HUES64 (cell line): ENCODE data around the gene SH3PXD2A.

Experiments
- H3K27ac ChIP-seq: 2 replicates; pipeline ENCODE4 v1.7.0; 2013; ENCODE audit warnings: low read depth, low read length, inconsistent platforms
- H3K27me3 ChIP-seq: 2 replicates; pipeline ENCODE4 v1.6.1; 2013; ENCODE audit warnings: mild to moderate bottlenecking, low read length; ENCODE audit not compliant: insufficient read depth
- H3K36me3 ChIP-seq: 2 replicates; pipeline ENCODE4 v1.6.1; 2013; ENCODE audit warnings: mild to moderate bottlenecking, low read length; ENCODE audit not compliant: insufficient read depth
- H3K4me1 ChIP-seq: 2 replicates; pipeline ENCODE4 v1.6.1; 2013; ENCODE audit warnings: mild to moderate bottlenecking, low read length, moderate library complexity; ENCODE audit not compliant: insufficient read depth
- H3K4me3 ChIP-seq: 2 replicates; pipeline ENCODE4 v1.5.1; 2013; ENCODE audit warnings: mild to moderate bottlenecking, low read length, moderate library complexity
- H3K9ac ChIP-seq: 2 replicates; pipeline ENCODE4 v1.6.1; 2013; ENCODE audit warnings: mild to moderate bottlenecking, low read depth, low read length
- H3K9me3 ChIP-seq: 2 replicates; pipeline ENCODE4 v1.6.1; 2013; ENCODE audit warnings: low read depth, low read length; ENCODE audit not compliant: insufficient read depth
- WGBS: fragments of 150-250, 120-280 bp; methylation state at CpG from one replicate; pipeline ENCODE4 v1.1.7; 2013; ENCODE audit warnings: missing lambda C conversion rate; 5-methylcytosine and 5-hydroxymethylcytosine counted together

The SH3PXD2A gene

DNA sequence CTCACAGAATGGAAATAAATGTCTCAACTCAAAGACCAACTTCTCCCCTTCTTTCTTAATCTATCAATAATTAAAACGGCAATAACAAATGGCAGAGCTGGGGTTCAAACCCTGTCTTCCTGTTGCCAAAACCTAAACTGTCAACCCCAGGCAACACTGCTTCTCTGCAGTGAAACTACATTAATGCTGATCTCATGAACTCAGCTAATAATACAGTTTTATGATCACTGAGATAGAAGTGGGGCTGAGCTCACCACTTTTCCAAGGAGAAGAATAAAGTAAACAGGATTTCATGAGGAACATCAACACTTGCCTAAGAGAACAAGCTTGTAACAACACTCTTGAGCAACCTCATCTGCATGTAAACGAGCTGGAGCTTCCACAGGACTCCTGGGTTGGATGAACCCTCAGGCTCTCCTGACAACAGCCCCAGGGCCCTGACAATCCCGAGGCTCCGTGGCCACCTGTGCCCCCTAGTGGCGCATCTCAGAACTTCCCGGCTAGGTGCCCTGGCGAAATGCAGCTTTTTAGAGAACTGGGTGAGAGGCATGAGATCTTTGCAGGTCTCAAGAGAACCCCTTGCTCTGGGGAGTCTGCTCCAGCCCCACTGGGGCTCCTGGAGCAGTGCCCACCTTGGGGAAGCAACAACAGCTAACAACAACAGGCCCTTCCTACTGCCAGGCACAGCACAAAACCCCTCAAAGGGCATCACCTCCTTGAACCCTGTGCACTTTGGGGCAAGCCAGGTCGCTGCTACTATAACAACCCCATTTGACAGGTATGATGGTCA is 169.3 kb downstream of the SH3PXD2A start:
- peaks cover 9% of the 10 kb centered on the region for H3K4me1 ChIP-seq
- H3K36me3 ChIP-seq = no peaks in the 10 kb centered on the region
- H3K9ac ChIP-seq = no peak overlapping the region
- 22% methylated on average over 8 of the region's 8 CpGs for WGBS
- no peaks in the 10 kb centered on the region for H3K9me3 ChIP-seq
- 0 out of 2 replicates have a peak, but pooled peaks cover 5% of the 10 kb centered on the region for H3K27me3 ChIP-seq
- H3K27ac ChIP-seq = no peak overlapping the region
- H3K4me3 ChIP-seq = no peak overlapping the region

- H3K36me3 ChIP-seq = no peaks in the 10 kb centered on the region
- no peak overlapping the region for H3K27ac ChIP-seq
- no peak overlapping the region for H3K9ac ChIP-seq
- H3K4me3 ChIP-seq = no peak overlapping the region
- H3K9me3 ChIP-seq = no peaks in the 10 kb centered on the region
- H3K27me3 ChIP-seq = no peaks in the 10 kb centered on the region
- peaks cover 9% of the 10 kb centered on the region for H3K4me1 ChIP-seq
- whole genome bisulfite sequencing = 58% methylated on average over 4 of the region's 4 CpGs
Measured at GRCh38 chr10:103683851-103684250, 171.5 kb downstream of the SH3PXD2A start.

DNA sequence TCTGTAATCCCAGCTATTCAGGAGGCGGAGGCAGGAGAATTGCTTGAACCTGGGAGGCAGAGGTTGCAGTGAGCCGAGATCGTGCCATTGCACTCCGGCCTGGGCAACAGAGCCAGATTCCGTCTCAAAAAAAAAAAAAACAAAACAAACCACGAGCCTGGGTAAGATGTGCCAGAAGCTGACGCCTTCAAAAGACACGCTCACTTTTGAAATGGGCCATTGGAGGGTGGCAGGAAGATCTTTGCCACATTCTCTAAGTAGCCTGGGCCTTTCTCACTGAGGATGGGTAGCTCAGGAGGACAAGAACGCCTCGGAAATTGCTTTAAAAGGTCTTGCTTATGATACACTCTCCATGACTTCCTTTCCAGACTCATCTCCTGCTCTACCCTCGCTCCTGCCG is 172.7 kb downstream of the SH3PXD2A start:
- no peak overlapping the region for H3K27ac ChIP-seq
- peaks cover 14% of the 10 kb centered on the region for H3K4me1 ChIP-seq
- WGBS = 94% methylated on average over 12 of the region's 12 CpGs
- no peak overlapping the region for H3K4me3 ChIP-seq
- no peaks in the 10 kb centered on the region for H3K36me3 ChIP-seq
- H3K9me3 ChIP-seq = no peaks in the 10 kb centered on the region
- H3K9ac ChIP-seq = no peak overlapping the region
- no peaks in the 10 kb centered on the region for H3K27me3 ChIP-seq

DNA sequence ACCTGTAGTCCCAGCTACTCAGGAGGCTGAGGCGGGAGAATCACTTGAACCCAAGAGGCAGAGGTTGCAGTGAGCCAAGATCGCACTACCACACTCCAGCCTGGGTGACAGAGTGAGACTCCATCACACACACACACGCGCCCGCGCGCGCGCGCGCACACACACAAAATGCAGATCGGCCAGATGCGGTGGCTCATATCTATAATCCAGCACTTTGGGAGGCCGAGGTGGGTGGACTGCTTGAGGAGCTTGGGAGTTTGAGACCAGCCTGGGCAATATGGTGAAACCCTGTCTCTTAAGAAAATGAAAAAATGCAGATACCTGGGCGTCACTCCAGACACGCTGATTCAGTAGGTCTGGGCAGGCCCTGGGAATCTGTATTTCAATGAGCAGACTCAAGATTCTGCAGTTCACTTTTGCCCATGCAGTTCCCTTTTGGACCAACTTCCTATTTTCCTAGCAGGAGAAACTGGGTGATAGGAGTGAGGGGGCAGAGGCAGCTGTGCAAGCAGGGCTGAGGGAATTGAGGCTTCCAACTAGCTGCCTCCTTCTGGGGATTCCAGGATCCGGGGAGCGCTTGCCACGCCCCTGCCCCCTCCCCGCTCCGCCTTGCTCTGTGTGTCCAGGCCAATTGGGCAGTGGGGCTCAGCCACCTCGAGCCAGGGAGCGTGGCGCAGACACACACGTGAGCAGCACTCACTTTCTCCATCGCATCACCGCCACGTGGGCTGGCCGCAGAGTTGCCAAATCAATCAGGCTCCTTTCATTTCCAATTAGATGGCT is 173.6 kb downstream of the SH3PXD2A start:
- Histone ChIP-seq H3K27ac (no peak overlapping the region), H3K4me1 (peaks cover 14% of the 10 kb centered on the region), H3K4me3 (no peak overlapping the region), H3K9ac (no peak overlapping the region), H3K9me3 (no peaks in the 10 kb centered on the region), H3K27me3 (no peaks in the 10 kb centered on the region), H3K36me3 (no peaks in the 10 kb centered on the region)
- WGBS = 94% methylated on average over 29 of the region's 29 CpGs

DNA sequence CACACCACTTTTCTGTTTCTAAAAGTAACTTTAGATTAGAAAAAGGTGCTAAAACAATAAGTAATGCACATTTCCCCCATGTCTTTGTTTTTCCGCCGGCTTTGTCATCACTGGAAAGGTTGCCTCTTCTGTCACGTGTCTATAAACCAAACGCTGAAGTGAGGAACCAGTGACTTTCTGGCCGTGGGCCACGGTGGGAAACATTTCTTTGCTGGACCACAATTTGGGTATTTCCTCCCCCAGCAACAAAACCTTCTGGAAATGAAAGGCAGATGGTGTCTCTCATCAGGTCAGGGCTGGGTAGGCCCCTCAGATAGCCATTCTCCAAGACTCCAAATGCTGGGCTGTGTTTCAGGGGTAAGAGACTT is 174.5 kb downstream of the SH3PXD2A start:
- Histone ChIP-seq H3K9ac (no peak overlapping the region), H3K4me3 (no peak overlapping the region), H3K27me3 (no peaks in the 10 kb centered on the region), H3K4me1 (peaks cover 20% of the 10 kb centered on the region), H3K36me3 (no peaks in the 10 kb centered on the region), H3K9me3 (no peaks in the 10 kb centered on the region), H3K27ac (no peak overlapping the region)
- WGBS = 94% methylated on average over 6 of the region's 6 CpGs

DNA sequence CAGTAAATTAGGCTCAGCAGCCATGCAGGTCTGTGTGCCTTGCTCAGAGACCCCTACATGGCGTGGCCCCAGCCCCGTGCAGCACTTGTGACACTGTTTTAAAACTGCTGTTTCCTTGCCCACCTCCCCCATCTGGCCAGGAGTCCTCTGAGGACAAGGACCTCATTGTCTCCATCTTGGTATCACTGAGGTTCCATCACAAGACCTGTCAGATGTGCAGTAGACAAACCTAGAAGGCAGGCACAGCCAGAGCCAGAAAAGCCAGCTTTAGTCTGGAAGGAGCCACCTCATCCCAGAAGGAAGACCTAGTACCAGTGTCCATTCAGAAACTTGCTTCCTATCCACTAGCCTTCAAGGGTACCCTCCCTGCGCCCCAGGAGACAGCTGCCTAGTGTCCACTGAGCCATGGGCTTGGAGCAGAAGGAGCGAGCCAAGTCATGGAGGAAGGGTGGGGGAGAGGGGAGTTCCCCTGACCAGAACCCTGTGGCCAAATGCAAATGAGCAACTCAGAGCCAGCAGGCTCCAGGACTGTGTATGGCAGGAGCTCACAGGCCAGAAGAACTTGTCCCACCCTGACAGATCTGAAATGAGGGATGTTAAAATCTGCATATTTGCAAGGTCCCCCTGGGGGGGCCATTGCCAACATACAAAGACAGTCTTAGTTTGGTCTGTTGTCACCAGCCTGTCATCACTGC is 176.1 kb downstream of the SH3PXD2A start:
- peaks cover 14% of the 10 kb centered on the region; the same call in 1 of the 2 replicates for H3K4me1 ChIP-seq
- H3K27ac ChIP-seq = no peak overlapping the region
- no peak overlapping the region for H3K4me3 ChIP-seq
- 88% methylated on average over 4 of the region's 4 CpGs for WGBS
- H3K36me3 ChIP-seq = no peaks in the 10 kb centered on the region
- no peak overlapping the region for H3K9ac ChIP-seq
- H3K9me3 ChIP-seq = no peaks in the 10 kb centered on the region
- H3K27me3 ChIP-seq = no peaks in the 10 kb centered on the region

- no peaks in the 10 kb centered on the region for H3K27me3 ChIP-seq
- no peaks in the 10 kb centered on the region for H3K9me3 ChIP-seq
- 79% methylated on average over 12 of the region's 12 CpGs for WGBS
- no peak overlapping the region for H3K27ac ChIP-seq
- H3K4me3 ChIP-seq = no peak overlapping the region
- peaks cover 14% of the 10 kb centered on the region; the same call in 1 of the 2 replicates for H3K4me1 ChIP-seq
- no peak overlapping the region for H3K9ac ChIP-seq
- no peaks in the 10 kb centered on the region for H3K36me3 ChIP-seq
Measured at GRCh38 chr10:103678178-103678526, 177.2 kb downstream of the SH3PXD2A start.

DNA sequence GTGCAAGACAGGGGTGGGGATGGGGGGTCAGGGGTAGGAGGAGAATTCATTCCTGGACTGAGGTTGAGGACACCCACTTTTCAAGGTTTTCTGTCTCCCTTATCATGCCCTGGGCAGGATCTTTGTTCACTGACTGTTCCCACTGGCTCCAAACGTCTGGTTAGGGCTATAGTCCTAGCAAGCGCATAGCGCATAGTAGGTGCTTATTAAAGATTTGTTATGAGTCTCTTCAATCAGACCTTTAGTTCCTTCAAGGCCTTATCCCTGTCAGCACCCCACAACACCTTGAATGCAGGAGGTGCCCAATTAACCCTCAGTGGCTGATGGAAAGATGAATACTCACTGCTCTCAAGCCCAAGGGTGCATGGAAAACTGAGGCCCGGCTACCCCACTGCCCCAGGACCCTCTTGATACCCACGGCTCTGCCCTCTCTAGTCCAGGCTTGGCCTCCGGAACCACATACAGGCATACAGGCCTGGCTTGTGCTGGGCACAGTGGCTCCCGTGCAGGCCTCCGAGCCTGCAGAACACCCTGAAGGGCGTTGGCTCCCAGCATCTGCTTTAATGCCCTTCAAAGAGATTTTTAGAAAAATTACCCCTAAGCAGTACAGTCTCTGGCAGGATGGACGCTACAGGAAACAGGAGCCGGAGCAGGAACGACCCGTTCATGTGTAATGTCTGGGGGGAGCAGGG is 177.7 kb downstream of the SH3PXD2A start:
- Histone ChIP-seq H3K4me3 (no peak overlapping the region), H3K9me3 (no peaks in the 10 kb centered on the region), H3K27ac (no peak overlapping the region), H3K36me3 (no peaks in the 10 kb centered on the region), H3K9ac (no peak overlapping the region), H3K27me3 (no peaks in the 10 kb centered on the region), H3K4me1 (peaks cover 14% of the 10 kb centered on the region; the same call in 1 of the 2 replicates)
- WGBS = 84% methylated on average over 13 of the region's 13 CpGs

GRCh38 chr10:103676851-103677417 is 178.4 kb downstream of the SH3PXD2A start:
- H3K27ac ChIP-seq = no peak overlapping the region
- 82% methylated on average over 16 of the region's 16 CpGs for WGBS
- no peaks in the 10 kb centered on the region for H3K27me3 ChIP-seq
- H3K9ac ChIP-seq = no peak overlapping the region
- H3K4me3 ChIP-seq = no peak overlapping the region
- H3K36me3 ChIP-seq = no peaks in the 10 kb centered on the region
- peaks cover 14% of the 10 kb centered on the region; the same call in 1 of the 2 replicates for H3K4me1 ChIP-seq
- H3K9me3 ChIP-seq = no peaks in the 10 kb centered on the region

DNA sequence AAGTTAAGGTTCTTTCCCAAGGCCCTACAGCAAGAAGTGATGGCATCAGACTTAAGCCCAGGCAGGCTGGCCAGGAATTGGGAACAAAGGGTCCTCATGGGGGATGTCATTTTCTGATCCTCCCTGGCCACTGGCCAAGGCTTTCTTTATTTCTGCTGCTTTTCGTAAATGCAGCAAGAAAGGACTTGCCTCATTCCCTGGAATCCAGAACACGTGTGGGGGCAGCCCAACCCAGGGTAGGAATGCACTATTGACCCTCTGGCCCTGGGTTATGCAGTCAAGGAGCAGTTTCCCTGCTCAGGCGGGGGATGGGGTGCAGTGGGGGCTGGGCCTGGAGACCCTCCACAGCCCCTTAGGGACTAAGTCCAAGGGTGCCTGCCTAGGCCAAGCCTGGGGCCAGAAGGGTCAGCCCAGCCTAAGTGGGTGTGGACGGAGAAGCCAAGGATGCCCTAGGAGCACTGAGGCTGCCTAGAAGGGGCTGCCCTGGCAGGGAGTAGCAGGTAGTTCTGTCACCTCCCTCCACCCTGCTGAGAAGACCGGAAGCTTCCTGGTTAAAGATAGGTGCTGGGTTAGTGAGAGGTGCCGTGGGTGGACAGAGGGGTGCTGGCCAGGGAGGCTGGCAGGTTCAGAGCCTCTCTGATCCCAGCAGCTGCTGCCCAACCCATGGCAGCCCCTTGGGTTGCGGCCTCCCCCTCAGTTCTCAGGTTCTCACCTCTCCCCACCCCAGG is 179.2 kb downstream of the SH3PXD2A start:
- Histone ChIP-seq H3K36me3 (no peaks in the 10 kb centered on the region), H3K4me3 (no peak overlapping the region), H3K27me3 (no peaks in the 10 kb centered on the region), H3K9me3 (no peaks in the 10 kb centered on the region), H3K27ac (no peak overlapping the region), H3K9ac (no peak overlapping the region), H3K4me1 (peaks cover 14% of the 10 kb centered on the region; the same call in 1 of the 2 replicates)
- WGBS = 74% methylated on average over 7 of the region's 7 CpGs
